ENCODE data around the gene GLRX3.

GLRX3 gene

GRCh38 chr10:130137659-130138478 lies 1.7 kb downstream of the GLRX3 start:
- no peak for DNase-seq

- DNase-seq = peak; percentile 61
Measured at GRCh38 chr10:130138479-130138866, 2.3 kb downstream of the GLRX3 start.

GRCh38 chr10:130140425-130140824 lies 4.2 kb downstream of the GLRX3 start:
- peak; percentile 67 for DNase-seq

GRCh38 chr10:130141038-130141437 lies 4.8 kb downstream of the GLRX3 start:
- DNase-seq = no peak

GRCh38 chr10:130141460-130141859 lies 5.3 kb downstream of the GLRX3 start:
- peak; percentile 8 for DNase-seq

- no peak for DNase-seq
Measured at GRCh38 chr10:130141878-130142277, 5.7 kb downstream of the GLRX3 start.

- DNase-seq = no peak
Measured at GRCh38 chr10:130146042-130146441, 9.9 kb downstream of the GLRX3 start.

GRCh38 chr10:130159192-130159794 lies 23.1 kb downstream of the GLRX3 start:
- DNase-seq = no peak

GRCh38 chr10:130160775-130161174 lies 24.6 kb downstream of the GLRX3 start:
- no peak for DNase-seq

GRCh38 chr10:130161331-130161730 lies 25.1 kb downstream of the GLRX3 start:
- no peak for DNase-seq

GRCh38 chr10:130167193-130167592 lies 31.0 kb downstream of the GLRX3 start:
- no peak for DNase-seq

- DNase-seq = no peak
Measured at GRCh38 chr10:130167707-130168106, 31.5 kb downstream of the GLRX3 start.

- no peak for DNase-seq
Measured at GRCh38 chr10:130169136-130169859, 33.1 kb downstream of the GLRX3 start.

- peak; percentile 16 for DNase-seq
Measured at GRCh38 chr10:130171196-130171595, 35.0 kb downstream of the GLRX3 start.

GRCh38 chr10:130174328-130174727 lies 38.1 kb downstream of the GLRX3 start:
- DNase-seq = no peak

- DNase-seq = no peak
Measured at GRCh38 chr10:130175074-130175473, 38.9 kb downstream of the GLRX3 start.

- no peak for DNase-seq
Measured at GRCh38 chr10:130177250-130177649, 41.1 kb downstream of the GLRX3 start.

GRCh38 chr10:130179640-130180039 lies 43.4 kb downstream of the GLRX3 start:
- peak; percentile 35 for DNase-seq

GRCh38 chr10:130180416-130180815 lies 44.2 kb downstream of the GLRX3 start:
- DNase-seq = no peak

- DNase-seq = no peak
Measured at GRCh38 chr10:130181858-130182257, 45.7 kb downstream of the GLRX3 start.

- DNase-seq = no peak
Measured at GRCh38 chr10:130185591-130185990, 49.4 kb downstream of the GLRX3 start.

- no peak for DNase-seq
Measured at GRCh38 chr10:130188195-130189175, 52.3 kb downstream of the GLRX3 start.

GRCh38 chr10:130189608-130190054 lies 53.4 kb downstream of the GLRX3 start:
- DNase-seq = no peak
